Loucy (cell line): Measurements from ENCODE around the gene ASCL1.

Experiments used
- CTCF ChIP-seq: fragments of 200-600 bp; sonication (generic); conservative IDR thresholded peaks from 2 replicates; pipeline ENCODE4 v1.5.1; 2014; ENCODE audit warnings: mild to moderate bottlenecking, antibody characterized with exemption, low read length
- EZH2phosphoT487 ChIP-seq: fragments of 200-600 bp; IDR thresholded peaks from 2 replicates; pipeline ENCODE4 v1.6.1; 2018; ENCODE audit warnings: antibody characterized with exemption, mild to moderate bottlenecking, moderate library complexity, borderline replicate concordance

GRCh38 chr12:102964872-102965271 lies 7.4 kb downstream of the ASCL1 start:
- TF ChIP-seq CTCF = no peak
- no peak for TF ChIP-seq EZH2phosphoT487
